ENCODE measurements around the gene PIP5K1C.
"Not testable (repeated sequence)": the region's sequence is repeated elsewhere in the genome, so short reads cannot be mapped to it uniquely, and the experiment has no call there.

Gene PIP5K1C

DNA sequence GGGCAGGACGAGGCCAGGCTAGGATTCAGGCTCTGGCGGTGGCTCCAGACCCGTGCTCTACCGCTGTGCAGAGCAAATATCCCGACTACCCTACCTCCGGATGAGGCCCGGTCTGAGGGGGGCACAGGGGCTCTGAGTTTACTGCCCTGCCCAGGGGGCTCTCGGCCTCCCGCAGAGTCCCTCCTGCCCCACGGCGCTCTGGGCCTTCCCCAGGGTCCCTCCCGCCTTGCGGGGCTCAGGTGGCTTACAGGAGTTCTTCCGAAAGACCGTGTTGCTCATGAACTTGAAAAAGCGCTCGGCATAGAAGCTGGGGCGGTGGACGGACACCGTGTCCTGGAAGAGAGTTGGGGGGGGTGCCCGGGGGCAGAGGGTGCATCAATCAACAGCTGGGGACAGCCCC is 54.5 kb downstream of the PIP5K1C start:
- DNase-seq (ENCODE audit: low spot score), result no peak

- DNase-seq (ENCODE audit: low spot score), result no peak
These were observed 55.2 kb downstream of the PIP5K1C start for GRCh38 chr19:3645067-3645396.

DNA sequence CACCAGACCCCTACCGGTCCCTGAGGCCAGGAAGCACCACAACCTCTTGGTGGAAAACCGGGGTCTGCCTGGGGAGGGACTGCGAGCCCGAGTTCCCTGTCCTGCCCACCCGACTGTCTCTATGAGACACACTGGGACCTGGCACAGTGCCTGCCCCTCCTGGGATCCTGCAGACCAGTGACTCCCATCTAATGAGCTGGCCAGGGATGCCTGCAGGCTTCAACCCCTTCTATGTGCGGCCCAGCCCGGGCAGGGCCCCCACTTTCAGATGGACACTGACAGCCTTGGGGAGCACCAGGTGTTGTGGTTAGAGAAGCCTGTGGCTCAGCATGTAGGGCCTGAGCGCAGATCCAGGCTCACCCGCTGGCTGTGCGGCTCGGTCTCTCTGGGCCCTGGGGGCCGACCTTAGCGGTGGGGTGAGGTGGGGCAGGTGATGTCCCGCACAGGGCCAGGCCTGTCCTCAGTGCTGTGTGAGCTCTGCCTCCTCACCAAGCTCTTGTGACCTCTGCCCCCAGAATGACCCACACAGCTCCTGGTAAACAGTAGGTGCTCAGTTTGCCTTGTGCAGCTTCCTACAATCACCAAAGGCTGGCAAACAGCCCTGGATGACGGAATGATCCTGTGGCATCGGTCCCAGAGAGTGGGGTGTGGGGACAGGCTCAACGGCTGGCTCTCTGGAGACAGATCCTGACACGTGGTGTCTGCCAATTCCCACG is 55.8 kb downstream of the PIP5K1C start:
- no peak for DNase-seq (ENCODE audit: low spot score)

GRCh38 chr19:3643674-3644313 is 56.5 kb downstream of the PIP5K1C start:
- no peak for DNase-seq (ENCODE audit: low spot score)

- peak; percentile 24 for DNase-seq (ENCODE audit: low spot score)
These were observed 57.1 kb downstream of the PIP5K1C start for GRCh38 chr19:3642987-3643673.

- no peak for DNase-seq (ENCODE audit: low spot score)
These were observed 58.0 kb downstream of the PIP5K1C start for GRCh38 chr19:3642296-3642695.

DNA sequence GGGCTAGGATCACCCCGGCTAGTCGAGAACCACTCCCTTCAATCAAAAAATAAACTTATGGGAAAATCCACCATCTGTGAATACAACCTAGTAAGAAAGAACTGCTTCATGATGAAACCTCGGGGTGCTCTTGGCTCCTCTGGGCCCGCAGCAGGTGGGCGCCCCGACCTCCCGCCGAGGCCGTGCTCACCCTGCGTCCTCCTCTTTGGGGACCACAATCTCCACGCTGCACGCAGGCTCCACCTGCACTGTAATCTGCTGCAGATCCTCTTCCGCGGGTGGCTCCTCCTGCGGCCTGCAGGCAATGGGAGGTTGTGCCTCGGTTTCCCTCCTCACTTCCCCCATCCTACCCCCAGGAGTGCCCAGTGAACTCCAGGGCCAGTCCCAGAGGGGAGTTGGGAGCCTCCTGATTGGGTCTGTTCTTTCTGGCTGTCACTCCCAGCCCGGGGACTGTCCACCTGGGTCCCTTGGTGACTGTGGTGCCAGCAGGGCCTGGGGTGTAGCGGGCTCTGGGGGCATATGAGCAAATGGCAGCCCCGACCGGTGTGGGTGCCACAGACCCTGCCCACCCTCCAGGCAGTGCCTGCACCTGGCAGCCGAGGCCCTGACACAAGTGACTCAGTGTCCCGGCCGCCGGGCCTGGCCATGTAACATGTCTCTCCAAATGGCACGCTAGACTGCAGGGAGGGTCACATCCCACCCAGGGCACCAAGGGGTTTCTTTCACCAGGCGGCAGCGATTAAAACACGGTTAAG is 58.6 kb downstream of the PIP5K1C start:
- no peak for DNase-seq (ENCODE audit: low spot score)

GRCh38 chr19:3639479-3639878 is 60.8 kb downstream of the PIP5K1C start:
- no peak for DNase-seq (ENCODE audit: low spot score)

- DNase-seq (ENCODE audit: low spot score), result no peak
These were observed 61.8 kb downstream of the PIP5K1C start for GRCh38 chr19:3638208-3639193.

DNA sequence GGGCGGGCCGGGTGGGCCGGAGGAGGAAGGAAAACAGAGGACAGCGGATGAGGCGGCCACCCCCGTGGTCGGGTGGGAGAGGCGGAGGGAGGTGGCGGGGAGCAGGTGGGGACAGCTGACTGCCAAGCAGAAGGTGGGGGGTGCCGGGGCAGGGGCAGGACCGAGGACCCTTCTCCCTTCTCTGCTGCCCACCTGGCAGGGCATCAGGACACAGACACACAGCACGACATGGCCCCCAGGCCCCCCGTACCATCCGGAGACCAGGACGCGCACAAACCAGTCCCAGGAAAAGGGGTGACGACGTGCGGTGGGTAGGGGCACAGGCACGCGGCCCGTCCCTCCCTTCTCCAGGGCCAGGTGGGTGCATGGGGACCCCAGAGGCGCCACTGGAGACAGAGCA is 62.6 kb downstream of the PIP5K1C start:
- no peak for DNase-seq (ENCODE audit: low spot score)

DNA sequence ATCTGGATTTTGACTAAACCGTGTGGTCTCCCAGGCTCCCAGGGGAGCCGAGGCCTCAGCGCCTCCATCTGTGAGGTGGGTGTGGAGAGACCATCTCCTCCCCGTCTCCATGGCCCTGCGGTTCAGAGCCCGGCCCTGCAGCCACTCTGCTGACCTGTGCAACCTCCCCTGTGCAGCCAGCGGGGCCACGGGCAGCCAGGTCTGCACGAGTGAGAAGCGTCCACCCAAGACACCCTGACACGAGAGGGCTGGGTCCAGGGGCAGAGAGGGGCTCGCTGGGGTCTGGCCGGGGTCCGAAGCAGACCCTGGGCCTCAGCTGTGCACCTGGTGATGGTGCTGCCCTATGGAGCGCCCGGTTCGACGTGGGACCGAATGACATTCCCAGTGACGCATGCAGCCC is 63.3 kb downstream of the PIP5K1C start:
- DNase-seq (ENCODE audit: low spot score), result no peak

DNA sequence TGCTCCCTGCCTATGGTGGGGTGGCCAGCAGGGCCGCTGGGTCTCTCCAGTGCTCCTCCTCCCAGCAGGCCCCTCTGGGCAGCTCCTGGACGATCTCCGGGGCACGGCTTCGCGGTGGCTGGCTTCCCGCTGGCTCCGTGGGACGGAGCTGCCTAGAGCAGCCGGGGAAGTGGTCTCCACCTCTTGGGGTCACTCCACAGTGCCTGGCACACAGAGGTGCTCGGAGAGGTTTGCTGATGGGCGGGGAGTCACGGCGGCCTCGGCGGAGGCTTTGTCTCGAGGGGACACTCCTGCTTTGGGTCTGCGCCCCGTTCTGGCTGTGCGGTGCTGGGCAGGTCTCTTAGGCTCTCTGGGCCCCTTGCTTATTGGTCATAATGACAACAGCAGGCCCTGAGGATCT is 63.8 kb downstream of the PIP5K1C start:
- no peak for DNase-seq (ENCODE audit: low spot score)

GRCh38 chr19:3634496-3635045 is 65.7 kb downstream of the PIP5K1C start:
- DNase-seq (ENCODE audit: low spot score), result no peak

GRCh38 chr19:3633559-3633988 is 66.7 kb downstream of the PIP5K1C start:
- DNase-seq (ENCODE audit: low spot score), result no peak

GRCh38 chr19:3632739-3633558 is 67.3 kb downstream of the PIP5K1C start:
- no peak for DNase-seq (ENCODE audit: low spot score)

DNA sequence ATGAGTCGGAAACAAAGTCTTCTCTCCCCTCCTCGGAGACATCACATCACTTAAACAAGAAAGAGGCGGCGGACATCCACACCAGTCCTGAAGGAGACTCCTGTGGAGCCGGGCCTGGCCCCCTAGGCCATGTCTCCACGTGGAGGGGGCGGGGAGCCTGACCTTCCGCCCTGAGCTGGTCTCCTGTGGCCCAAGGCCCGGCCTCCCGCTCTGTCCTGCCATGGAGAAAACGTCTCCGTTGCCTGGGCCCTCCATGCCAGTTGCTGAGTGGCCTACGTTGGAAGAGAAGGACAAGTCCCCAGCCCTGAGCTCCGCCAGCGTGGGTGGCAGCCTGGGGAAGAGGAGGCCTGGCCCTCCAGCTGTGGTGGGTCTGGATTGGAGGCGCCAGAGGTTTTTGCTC is 68.2 kb downstream of the PIP5K1C start:
- DNase-seq (ENCODE audit: low spot score), result no peak

DNA sequence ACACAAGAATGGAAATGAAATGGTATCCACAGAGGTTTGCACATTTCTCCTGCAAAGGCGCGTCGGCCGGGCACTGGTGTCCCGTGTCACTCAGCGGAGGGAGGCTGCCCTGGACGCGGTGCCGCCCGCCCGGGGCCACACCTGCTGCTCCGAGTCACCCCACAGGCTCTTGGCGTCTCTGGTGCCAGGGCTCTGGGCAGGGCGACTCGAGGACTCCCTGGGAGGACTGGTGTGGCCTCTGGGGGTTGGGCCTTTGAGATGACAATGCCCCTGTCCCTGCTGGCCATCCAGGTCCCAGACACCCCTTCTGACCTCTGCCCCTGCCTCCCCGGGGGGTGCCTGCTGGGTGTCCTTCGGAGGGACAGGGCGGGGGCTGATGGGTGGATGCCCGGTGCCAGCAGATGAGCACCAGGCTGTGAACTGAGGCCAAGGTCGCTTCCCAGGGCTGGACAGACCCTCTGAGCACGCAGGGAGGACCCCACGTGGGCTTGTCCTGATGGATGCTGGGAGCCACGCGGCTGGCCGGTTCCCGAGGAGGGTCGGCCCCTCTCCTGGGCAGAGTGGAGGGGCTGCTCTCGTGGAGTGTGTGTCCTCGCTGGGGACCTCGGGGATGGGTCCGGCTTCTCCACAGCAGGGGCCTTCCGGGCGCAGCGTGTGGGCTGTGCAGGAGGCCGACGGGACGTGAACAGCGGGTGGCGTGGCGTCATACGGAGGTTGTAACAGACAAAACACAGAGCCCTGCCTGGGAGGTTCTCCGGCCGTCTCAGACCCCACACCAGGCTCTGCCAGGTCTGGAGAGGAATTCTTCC is 69.0 kb downstream of the PIP5K1C start:
- DNase-seq (ENCODE audit: low spot score), result no peak

DNA sequence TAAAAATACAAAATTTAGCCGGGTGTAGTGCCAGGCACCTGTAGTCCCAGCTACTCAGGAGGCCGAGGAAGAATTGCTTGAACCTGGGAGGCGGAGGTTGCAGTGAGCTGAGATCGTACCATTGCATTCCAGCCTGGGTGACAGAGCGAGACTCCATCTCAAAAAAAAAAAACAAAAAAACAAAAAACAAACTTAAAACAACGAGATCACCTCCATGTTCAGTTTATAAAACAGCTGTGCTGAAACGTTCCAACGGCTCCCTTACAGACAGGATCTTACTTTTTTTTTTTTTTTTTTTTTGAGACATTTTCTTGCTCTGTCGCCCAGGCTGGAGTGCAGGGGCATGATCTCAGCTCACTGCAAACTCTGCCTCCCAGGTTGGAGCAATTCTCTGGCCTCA is 71.5 kb downstream of the PIP5K1C start:
- DNase-seq (ENCODE audit: low spot score), result not testable (repeated sequence)

DNA sequence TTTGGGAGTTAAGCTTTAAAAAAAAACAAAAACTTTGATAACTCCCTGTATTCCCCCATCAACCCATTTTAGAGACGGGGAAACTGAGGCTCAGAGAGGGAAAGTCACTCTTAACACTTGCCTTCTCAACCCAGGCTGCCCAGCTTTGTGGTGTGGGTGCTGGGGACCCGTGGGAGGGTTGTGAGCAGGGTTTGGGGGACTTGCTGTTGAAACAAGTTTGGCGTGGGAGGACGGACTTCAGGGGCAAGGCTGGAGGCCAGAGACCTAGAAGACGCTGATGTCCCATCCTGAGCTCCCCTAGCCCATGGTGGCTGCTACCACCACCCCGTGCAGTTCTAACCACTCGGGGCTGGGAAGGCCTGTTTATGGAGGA is 72.9 kb downstream of the PIP5K1C start:
- DNase-seq (ENCODE audit: low spot score), result no peak

Data from hematopoietic multipotent progenitor cell treated with erythropoietin and hydrocortisone succinate and interleukin-3 and kit ligand, for 15 days (in vitro differentiated cells).